H9 (cell line): Measurements from ENCODE around the gene NAPB. TPM values are rescaled to one million over a fixed set of nuclear protein-coding genes. Genes with fewer than 3 reads are reported as not detected.

Experiments used
- DNase-seq: peaks from one replicate; pipeline ENCODE4 v3.0.0-alpha.2; 2017
- H2AFZ ChIP-seq: one replicate; pipeline ENCODE4 v1.6.1; 2013; ENCODE audit warnings: mild to moderate bottlenecking, low read length, control low read depth, moderate library complexity
- H2AK5ac ChIP-seq: 2 replicates; pipeline ENCODE4 v1.6.1; 2013; ENCODE audit warnings: low read length, control low read depth, mixed read lengths; ENCODE audit not compliant: insufficient read length
- H2BK120ac ChIP-seq: one replicate; pipeline ENCODE4 v1.6.1; 2013; ENCODE audit warnings: low read depth, mild to moderate bottlenecking, low read length, control low read depth, inconsistent platforms; ENCODE audit not compliant: poor library complexity, severe bottlenecking
- H2BK12ac ChIP-seq: 2 replicates; pipeline ENCODE4 v1.6.1; 2013; ENCODE audit warnings: low read length, control low read depth, mixed read lengths, low read depth; ENCODE audit not compliant: insufficient read length
- H2BK15ac ChIP-seq: 2 replicates; pipeline ENCODE4 v1.6.1; 2013; ENCODE audit warnings: low read depth, low read length, control low read depth
- H2BK20ac ChIP-seq: one replicate; pipeline ENCODE4 v1.6.1; 2013; ENCODE audit warnings: low read depth, mild to moderate bottlenecking, low read length, control low read depth, inconsistent platforms; ENCODE audit not compliant: poor library complexity, severe bottlenecking
- H2BK5ac ChIP-seq: 2 replicates; pipeline ENCODE4 v1.6.1; 2013; ENCODE audit warnings: low read length, control low read depth, mixed read lengths; ENCODE audit not compliant: insufficient read length
- H3K14ac ChIP-seq: 2 replicates; pipeline ENCODE4 v1.6.1; 2013; ENCODE audit warnings: low read length, control low read depth; ENCODE audit not compliant: insufficient read depth
- H3K18ac ChIP-seq: 2 replicates; pipeline ENCODE4 v1.6.1; 2013; ENCODE audit warnings: low read depth, mild to moderate bottlenecking, mixed read lengths, low read length, control low read depth; ENCODE audit not compliant: insufficient read length
- H3K23ac ChIP-seq: 2 replicates; pipeline ENCODE4 v1.6.1; 2013; ENCODE audit warnings: low read length, control low read depth, mixed read lengths, low read depth; ENCODE audit not compliant: insufficient read length
- H3K23me2 ChIP-seq: 2 replicates; pipeline ENCODE4 v1.6.1; 2013; ENCODE audit warnings: low read depth, mild to moderate bottlenecking, mixed read lengths, low read length, control low read depth; ENCODE audit not compliant: insufficient read length, poor library complexity, severe bottlenecking
- H3K27ac ChIP-seq: 2 replicates; pipeline ENCODE4 v1.5.1; 2013; ENCODE audit warnings: low read length, control low read depth, mixed read lengths, low read depth; ENCODE audit not compliant: insufficient read length
- H3K27me3 ChIP-seq: 2 replicates; pipeline ENCODE4 v1.6.1; 2013; ENCODE audit warnings: low read length, control low read depth, inconsistent platforms; ENCODE audit not compliant: insufficient read depth
- H3K4ac ChIP-seq: 2 replicates; pipeline ENCODE4 v1.6.1; 2013; ENCODE audit warnings: low read depth, mild to moderate bottlenecking, control low read depth, inconsistent platforms, low read length, moderate library complexity
- H3K4me1 ChIP-seq: 2 replicates; pipeline ENCODE4 v1.6.1; 2013; ENCODE audit warnings: low read length, control low read depth, inconsistent platforms; ENCODE audit not compliant: insufficient read depth
- H3K4me2 ChIP-seq: 2 replicates; pipeline ENCODE4 v1.6.1; 2013; ENCODE audit warnings: low read length, control low read depth, mixed read lengths; ENCODE audit not compliant: insufficient read length, insufficient read depth
- H3K56ac ChIP-seq: 2 replicates; pipeline ENCODE4 v1.6.1; 2013; ENCODE audit warnings: low read depth, mild to moderate bottlenecking, mixed read lengths, low read length, control low read depth; ENCODE audit not compliant: insufficient read length
- H3K79me1 ChIP-seq: 2 replicates; pipeline ENCODE4 v1.6.1; 2013; ENCODE audit warnings: low read depth, mild to moderate bottlenecking, moderate library complexity, low read length, control low read depth, inconsistent platforms; ENCODE audit not compliant: insufficient read depth, poor library complexity, severe bottlenecking
- H3K79me2 ChIP-seq: 2 replicates; pipeline ENCODE4 v1.6.1; 2013; ENCODE audit warnings: low read length, control low read depth, inconsistent platforms; ENCODE audit not compliant: insufficient read depth
- H3K9ac ChIP-seq: 2 replicates; pipeline ENCODE4 v1.6.1; 2013; ENCODE audit warnings: low read length, control low read depth, mixed read lengths; ENCODE audit not compliant: insufficient read length; ENCODE audit errors: extremely low read depth
- H3K9me3 ChIP-seq: one replicate; pipeline ENCODE4 v1.6.1; 2013; ENCODE audit warnings: low read depth, low read length, inconsistent platforms; ENCODE audit not compliant: control insufficient read depth
- H3T11ph ChIP-seq: one replicate; pipeline ENCODE4 v1.6.1; 2013; ENCODE audit warnings: mild to moderate bottlenecking, low read length, control low read depth, inconsistent platforms
- H4K20me1 ChIP-seq: one replicate; pipeline ENCODE4 v1.6.1; 2013; ENCODE audit not compliant: control insufficient read depth, insufficient read length, insufficient read depth
- H4K5ac ChIP-seq: 2 replicates; pipeline ENCODE4 v1.6.1; 2013; ENCODE audit warnings: low read depth, mild to moderate bottlenecking, mixed read lengths, low read length, control low read depth; ENCODE audit not compliant: insufficient read length
- H4K8ac ChIP-seq: replicated peaks from 2 replicates; pipeline ENCODE4 v1.6.1; 2013; ENCODE audit warnings: low read length, control low read depth, mixed read lengths, low read depth; ENCODE audit not compliant: insufficient read length
- H4K91ac ChIP-seq: 2 replicates; pipeline ENCODE4 v1.6.1; 2013; ENCODE audit warnings: low read depth, mild to moderate bottlenecking, moderate library complexity, mixed read lengths, low read length, control low read depth; ENCODE audit not compliant: insufficient read length
- H3K27ac Mint-ChIP-seq, 3 experiments: 2 replicates in 2 of 3; 3 replicates in 1 of 3; pipeline ENCODE4 v1.8.0; 2020 to 2021; ENCODE audit warnings: mixed read lengths in 3 of 3, mild to moderate bottlenecking in 1 of 3, moderate library complexity in 1 of 3
- H3K27me3 Mint-ChIP-seq: 2 replicates; pipeline ENCODE4 v1.8.0; 2021; ENCODE audit warnings: low read depth, mild to moderate bottlenecking, moderate library complexity, mixed read lengths
- H3K36me3 Mint-ChIP-seq, 3 experiments: 2 replicates in 2 of 3; 3 replicates in 1 of 3; pipeline ENCODE4 v1.8.0; 2020 to 2021; ENCODE audit warnings: low read depth in 3 of 3, mixed read lengths in 3 of 3; ENCODE audit not compliant: insufficient read depth in 1 of 3
- H3K4me1 Mint-ChIP-seq, 2 experiments: 2 replicates each; pipeline ENCODE4 v1.8.0; 2020; ENCODE audit warnings: mixed read lengths in 2 of 2
- H3K4me3 Mint-ChIP-seq, 2 experiments: 2 replicates in 1 of 2; 3 replicates in 1 of 2; pipeline ENCODE4 v1.8.0; 2020 to 2021; ENCODE audit warnings: mild to moderate bottlenecking in 2 of 2, mixed read lengths in 2 of 2, moderate library complexity in 1 of 2
- H3K9me3 Mint-ChIP-seq, 2 experiments: 2 replicates in 1 of 2; 3 replicates in 1 of 2; pipeline ENCODE4 v1.8.0; 2020; ENCODE audit warnings: mild to moderate bottlenecking in 2 of 2, mixed read lengths in 2 of 2, moderate library complexity in 1 of 2
- CTCF ChIP-seq: fragments of 200-600 bp; sonication (generic); conservative IDR thresholded peaks from 3 replicates; pipeline ENCODE4 v1.8.0; 2021; ENCODE audit warnings: antibody characterized with exemption, mild to moderate bottlenecking
- WGBS: extraction: QIAGEN DNeasy Blood & Tissue Kit; methylation state at CpG from one replicate; pipeline ENCODE4 v1.1.7; 2013; ENCODE audit warnings: missing lambda C conversion rate, low lambda C conversion rate, mixed read lengths; ENCODE audit not compliant: insufficient read length; ENCODE audit errors: extremely low coverage; 5-methylcytosine and 5-hydroxymethylcytosine counted together
- total RNA-seq: library from RNA; stranded (reverse); gene quantifications from 2 replicates; pipeline ENCODE4 v1.2.1, GENCODE V29; 2021

The NAPB gene
- total RNA-seq, 1 experiment from 2014 or later = 10.4 TPM

GRCh38 chr20:23461180-23461579 lies 39.9 kb upstream of the NAPB start:
- Histone ChIP-seq H3K4ac (no peak overlapping the region), H2BK120ac (no peak overlapping the region), H3K14ac (no peak overlapping the region), H3T11ph (no peak overlapping the region), H2BK15ac (no peak overlapping the region), H3K9ac (no peak overlapping the region), H2AFZ (no peak overlapping the region), H3K18ac (no peak overlapping the region), H3K23ac (no peak overlapping the region), H3K79me2 (no peaks in the 10 kb centered on the region), H3K27ac (no peak overlapping the region), H3K79me1 (no peaks in the 10 kb centered on the region), H2BK5ac (no peak overlapping the region), H2BK12ac (no peak overlapping the region), H4K5ac (no peak overlapping the region), H3K4me1 (peaks cover 2% of the 10 kb centered on the region; the same call in 1 of the 2 replicates), H3K9me3 (peaks cover 9% of the 10 kb centered on the region), H4K20me1 (no peaks in the 10 kb centered on the region), H2AK5ac (no peak overlapping the region), H3K27me3 (no peaks in the 10 kb centered on the region), H3K56ac (no peak overlapping the region), H4K91ac (no peak overlapping the region), H3K23me2 (no peaks in the 10 kb centered on the region), H3K4me2 (no peak overlapping the region), H2BK20ac (no peak overlapping the region), H4K8ac (no peak overlapping the region)
- no CpG with 5 or more reads among the region's 1 CpG for WGBS
- Mint-ChIP-seq H3K9me3 (peaks cover 34 to 43% of the 10 kb centered on the region in 2 experiments), H3K27me3 (no peaks in the 10 kb centered on the region; the same call in 1 of the 2 replicates), H3K4me1 (peaks cover 10 to 11% of the 10 kb centered on the region in 2 experiments), H3K4me3 (no peak overlapping the region), H3K27ac (no peak overlapping the region), H3K36me3 (peaks cover 14 to 37% (median 16%) of the 10 kb centered on the region in 3 experiments)
- no peak for TF ChIP-seq CTCF
- no peak for DNase-seq
